ENCODE data around the gene FERMT3.

FERMT3 gene

DNA sequence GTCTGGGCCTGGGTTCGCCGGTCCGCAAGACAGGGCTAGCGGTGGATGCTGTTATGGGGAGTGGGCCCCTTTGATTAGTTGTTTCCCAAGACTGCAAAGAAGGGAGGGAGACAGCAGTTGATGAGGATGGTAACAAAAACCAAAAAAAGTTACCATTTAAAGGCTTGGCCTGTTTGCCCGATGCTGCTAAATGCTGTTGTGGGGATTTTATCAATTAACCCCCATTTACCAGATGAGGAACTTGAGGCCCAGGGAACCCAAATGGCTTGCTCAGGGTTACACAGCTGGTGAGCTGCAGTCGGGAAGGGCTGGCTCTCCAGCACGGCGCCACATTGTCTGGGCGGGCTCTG is 16.1 kb downstream of the FERMT3 start:
- DNase-seq: no peak

DNA sequence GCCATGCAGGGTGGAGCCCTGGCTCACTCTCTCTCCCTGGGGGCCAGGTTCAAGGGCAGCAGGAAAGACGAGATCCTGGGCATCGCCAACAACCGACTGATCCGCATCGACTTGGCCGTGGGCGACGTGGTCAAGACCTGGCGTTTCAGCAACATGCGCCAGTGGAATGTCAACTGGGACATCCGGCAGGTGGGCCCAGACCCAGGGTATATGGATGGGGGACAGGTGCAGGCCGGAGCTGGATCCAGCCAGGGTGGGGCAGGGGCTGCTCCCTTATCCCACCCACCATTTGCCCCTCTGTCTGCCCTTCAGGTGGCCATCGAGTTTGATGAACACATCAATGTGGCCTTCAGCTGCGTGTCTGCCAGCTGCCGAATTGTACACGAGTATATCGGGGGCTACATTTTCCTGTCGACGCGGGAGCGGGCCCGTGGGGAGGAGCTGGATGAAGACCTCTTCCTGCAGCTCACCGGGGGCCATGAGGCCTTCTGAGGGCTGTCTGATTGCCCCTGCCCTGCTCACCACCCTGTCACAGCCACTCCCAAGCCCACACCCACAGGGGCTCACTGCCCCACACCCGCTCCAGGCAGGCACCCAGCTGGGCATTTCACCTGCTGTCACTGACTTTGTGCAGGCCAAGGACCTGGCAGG is 16.6 kb downstream of the FERMT3 start:
- DNase-seq: no peak

DNA sequence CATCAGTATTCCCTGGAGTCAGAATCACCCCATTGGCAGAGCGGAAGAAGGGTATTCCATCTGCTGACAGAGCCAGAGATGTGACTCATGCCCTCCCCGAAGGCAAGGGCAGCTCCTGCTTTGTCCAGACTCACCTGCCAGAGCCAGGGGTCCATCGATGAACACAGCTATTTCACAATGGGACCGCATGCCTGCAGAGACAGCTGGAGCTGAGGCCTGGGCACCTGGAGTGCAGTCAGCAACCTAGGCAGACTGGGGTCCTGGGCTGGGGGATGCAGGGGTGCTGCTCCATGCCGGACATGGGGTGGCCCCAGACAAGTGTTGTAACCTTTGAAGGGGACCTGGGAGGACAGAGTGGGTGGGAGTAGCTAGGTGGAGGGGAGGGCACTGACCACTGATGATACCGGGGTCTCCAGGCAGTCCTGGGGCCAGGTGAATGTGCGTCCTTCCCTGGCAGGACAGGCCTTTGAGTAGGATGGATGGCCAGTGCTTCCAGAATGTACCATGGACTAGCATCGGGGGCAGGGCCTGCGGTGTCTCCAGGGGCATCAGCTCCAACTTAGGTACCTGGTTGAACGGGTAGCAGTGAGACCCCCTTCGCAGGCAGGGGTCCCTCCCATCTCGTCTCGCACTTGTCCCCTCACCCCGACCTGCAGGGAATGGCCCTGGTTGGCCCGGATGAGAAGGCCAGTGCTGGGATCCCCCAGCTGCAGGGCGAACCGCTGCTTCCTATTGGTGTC is 17.8 kb downstream of the FERMT3 start:
- DNase-seq: no peak

DNA sequence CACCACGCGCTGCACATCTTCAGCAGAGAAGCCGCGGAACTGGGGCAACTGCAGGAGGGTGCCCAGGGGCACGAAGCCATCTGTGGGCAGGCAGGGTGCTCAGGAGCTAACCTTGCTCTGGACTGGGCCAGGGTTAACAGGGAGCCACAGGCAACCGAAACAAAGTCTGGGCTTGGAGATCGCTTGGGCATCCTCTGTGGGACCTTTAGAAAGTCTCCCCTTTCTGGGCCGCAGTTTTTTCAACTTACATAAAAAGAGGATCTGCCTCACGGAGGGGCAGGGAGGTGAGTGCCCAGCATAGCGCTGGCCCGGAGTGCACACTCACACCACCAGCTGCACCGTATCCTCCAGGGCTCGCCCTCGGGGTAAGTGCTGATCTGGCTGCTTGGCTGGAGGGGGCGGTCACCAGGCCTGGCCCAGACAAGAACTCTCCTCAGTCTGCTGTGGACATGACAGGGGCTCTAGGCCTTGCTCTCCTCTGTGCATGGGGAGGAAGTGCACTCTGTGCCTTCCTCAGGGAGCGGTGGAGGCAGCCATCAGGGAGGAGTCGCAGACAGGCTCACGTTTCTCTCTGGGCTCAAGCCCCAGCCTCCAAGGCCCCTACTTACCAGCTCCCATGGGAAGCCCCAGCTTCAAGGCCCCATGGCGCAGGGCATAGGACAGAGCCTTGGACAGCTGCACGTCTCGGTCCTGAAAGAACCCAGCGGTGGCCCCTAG is 18.5 kb downstream of the FERMT3 start:
- DNase-seq: no peak

DNA sequence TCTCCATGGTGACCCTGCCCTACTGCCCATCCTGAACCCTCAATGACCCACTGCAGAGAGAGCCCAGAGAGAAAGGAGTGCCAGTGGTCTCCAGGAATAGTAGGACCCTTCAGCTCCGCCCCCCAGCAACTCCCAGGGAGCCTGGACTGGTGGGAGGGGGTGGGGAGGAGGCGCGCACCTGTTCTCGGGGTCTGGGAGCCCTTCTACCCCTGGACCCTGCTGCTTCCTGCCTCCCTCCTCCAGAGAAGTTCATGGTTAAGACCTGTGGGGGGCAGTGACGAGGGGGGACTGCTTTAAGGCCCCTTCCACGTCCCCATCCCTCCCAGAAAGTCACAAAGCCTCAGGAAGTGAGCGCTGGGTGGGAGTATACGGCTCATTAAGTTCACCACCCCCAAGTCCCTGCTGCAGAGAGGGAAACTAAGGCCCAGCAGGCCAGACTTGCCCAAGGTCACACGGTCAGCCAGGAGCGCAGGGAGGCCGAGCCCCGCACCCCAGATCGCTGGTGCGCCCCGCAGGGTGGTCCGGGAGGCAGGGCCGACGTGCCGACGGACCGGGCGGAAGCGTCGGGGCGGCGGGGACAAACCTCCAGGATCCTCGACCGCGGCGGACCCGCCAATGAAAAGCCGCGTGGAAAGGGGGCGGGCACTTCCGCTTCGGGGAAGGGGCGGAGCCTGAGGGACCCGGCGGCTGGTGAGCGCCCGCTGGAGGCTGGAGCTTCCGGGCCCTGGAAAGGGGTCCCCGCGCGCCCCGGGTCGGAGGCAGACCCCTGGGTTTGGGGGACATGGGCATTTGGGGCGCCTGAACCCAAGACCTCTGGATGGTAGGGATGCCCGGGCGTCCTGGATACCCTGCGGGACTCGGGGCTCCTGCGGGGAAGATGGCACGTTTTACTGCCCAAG is 19.3 kb downstream of the FERMT3 start, which contains the start of the genes NUDT22 and TRPT1:
NUDT22 (plus strand) TSS at position 667 of the 899 bp plus-strand sequence. CDS start 379 bp downstream, outside the sequence.
TRPT1 (minus strand) TSS at position 579 of the 899 bp plus-strand sequence; CDS start at position 253, 326 bp downstream.
- DNase-seq: peak; percentile 97

DNA sequence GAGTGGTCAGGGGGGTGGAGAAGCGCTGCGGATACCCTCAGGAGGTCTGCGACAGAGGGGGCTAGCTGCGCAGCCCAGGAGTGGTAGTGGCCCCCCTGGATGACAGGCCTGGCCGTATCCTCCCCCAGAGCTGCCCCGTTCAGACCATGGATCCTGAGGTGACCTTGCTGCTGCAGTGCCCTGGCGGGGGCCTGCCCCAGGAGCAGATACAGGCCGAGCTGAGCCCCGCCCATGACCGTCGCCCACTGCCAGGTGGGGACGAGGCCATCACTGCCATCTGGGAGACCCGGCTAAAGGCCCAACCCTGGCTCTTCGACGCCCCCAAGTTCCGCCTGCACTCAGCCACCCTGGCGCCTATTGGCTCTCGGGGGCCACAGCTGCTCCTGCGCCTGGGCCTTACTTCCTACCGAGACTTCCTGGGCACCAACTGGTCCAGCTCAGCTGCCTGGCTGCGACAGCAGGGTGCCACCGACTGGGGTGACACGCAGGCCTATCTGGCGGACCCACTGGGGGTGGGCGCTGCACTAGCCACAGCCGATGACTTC is 20.1 kb downstream of the FERMT3 start:
- DNase-seq: peak; percentile 87

DNA sequence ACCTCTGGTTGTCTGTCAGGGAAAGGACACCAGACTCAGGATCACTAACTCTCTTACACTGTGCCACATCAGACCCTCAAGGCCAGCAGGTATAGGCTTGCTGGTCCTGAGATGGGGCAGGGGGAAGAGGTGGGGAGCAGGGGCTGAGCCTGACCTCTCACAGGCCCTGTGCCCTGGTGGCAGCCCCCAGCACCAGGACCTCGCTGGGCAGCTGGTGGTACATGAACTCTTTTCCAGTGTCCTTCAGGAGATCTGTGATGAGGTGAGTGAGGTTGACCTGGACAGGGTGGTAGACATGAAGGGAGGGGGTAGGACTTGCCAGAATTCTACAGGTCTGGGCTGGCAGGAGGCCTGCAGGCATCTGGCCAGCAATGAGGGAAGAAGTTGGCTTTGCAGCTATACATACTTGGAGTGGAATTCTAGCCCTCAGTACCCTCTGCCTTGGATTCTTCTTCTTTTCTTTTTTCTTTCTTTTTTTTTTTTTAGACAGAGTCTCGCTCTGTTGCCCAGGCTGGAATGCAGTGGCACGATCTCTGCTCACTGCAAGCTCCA is 21.0 kb downstream of the FERMT3 start:
- peak; percentile 48 for DNase-seq

DNA sequence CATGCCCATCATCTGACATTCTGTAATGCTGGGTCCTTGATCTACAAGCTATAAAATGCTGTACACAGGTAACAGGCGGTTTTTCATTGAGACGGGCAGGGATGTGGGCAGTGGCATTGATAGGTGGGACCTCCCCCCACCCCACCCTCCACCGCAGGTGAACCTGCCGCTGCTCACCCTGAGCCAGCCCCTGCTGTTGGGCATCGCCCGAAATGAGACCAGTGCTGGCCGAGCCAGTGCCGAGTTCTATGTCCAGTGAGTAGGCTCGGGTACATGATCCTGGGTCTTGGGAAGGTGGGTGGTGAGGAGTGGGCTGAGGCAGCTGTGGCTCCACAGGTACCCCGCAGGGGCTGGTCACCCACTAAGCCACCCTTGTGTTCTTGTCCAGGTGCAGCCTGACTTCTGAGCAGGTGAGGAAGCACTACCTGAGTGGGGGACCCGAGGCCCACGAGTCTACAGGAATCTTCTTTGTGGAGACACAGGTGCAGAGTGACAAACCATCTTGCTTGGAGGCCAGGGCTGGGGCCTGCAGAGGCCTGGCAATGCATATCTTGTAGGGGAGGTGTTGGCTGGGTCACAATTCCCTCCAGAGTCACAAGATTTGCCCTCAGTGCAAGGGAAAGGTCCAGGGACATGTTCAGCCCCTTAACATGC is 22.7 kb downstream of the FERMT3 start:
- DNase-seq: no peak

DNA sequence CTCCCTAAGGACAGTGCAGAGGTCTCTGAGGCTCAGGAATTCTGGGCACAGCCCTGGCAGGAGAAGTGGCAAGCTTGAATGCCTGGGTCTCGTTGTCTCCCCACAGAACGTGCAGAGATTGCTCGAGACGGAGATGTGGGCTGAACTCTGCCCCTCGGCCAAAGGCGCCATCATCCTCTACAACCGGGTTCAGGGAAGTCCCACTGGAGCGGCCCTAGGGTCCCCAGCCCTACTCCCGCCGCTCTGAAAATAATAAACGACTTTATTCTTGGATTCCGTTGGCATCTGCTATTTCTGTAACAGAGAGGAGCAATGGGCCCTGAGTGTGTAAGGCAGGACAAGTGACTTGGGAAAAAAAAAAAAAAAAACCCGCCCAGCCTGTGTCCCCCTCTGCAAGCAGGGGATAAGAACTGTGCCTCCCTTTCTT is 23.2 kb downstream of the FERMT3 start:
- no peak for DNase-seq

DNA sequence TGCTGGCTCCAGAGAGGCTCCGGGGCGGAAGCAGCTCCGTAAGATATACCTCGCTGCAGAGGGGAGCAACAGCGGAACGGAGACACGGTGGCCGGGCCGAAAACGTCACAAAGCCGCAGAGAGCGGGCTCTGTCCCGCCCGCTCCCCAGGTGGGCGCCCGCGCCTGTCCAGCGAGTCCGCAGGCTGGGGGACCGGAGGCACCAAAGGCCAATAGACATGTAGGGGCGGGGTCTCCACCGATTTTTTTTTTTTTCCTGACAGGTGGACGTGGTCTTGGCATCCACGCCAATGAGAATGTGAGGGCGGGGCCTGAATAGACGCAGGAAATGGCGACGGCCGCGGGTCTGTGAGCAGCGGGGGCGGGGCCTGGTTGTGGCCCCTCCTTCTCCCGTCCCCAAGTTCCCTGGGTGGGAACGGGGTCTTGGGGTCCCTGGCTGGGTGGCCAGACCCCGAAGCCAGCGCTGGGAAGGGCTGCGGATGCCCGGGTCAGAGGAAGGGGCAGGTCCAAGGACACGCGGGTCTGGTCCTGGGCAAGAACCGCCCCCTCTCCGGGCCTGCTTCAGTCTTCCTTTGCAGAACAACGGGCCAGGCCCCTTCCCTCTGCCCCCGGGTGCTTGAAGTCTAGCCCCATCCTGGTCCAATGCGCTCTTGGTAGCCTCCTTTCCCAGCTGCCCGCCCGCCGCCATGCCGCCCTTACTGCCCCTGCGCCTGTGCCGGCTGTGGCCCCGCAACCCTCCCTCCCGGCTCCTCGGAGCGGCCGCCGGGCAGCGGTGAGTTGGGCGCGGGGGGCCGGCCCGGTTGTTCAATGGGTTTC is 23.9 kb downstream of the FERMT3 start, which contains the start of gene DNAJC4:
DNAJC4 (plus strand) TSS at position 378 of the 814 bp plus-strand sequence; CDS start at position 685, 307 bp downstream.
- DNase-seq: peak; percentile 98

DNA sequence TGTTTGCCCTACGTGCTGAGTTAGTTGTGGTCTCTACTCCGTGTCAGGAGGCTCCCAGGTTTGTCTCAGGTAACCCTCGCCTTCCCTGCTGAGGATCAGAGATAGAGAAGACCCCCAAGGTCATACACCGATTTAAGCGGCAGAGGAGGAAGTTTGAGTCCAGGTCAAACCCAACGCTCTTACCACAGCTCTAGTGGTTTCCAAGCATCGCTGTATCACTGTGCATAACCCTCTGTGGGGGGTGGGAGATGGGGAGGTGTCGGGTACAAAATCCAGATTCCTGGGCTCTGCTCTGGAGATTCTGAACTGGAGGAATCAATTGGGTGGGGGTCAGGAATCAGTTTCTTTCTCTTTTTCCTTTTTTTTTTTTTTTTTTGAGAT is 24.5 kb downstream of the FERMT3 start:
- DNase-seq: peak; percentile 45

DNA sequence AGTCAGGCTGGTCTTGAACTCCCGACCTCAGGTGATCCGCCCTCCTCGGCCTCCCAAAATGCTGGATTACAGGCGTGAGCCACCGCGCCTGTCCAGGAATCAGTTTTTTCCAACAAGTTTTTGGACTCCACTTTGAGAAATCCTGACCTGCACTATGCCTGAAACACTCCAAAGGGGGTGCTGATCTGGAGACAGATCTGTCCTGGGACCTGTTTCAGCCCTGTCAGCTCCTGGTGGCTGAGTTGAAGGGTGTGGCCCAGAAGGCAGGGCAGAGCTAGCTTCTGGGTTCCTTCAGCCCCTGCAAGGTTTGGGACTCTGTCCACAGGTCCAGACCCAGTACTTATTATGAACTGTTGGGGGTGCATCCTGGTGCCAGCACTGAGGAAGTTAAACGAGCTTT is 25.0 kb downstream of the FERMT3 start:
- peak; percentile 39 for DNase-seq

DNA sequence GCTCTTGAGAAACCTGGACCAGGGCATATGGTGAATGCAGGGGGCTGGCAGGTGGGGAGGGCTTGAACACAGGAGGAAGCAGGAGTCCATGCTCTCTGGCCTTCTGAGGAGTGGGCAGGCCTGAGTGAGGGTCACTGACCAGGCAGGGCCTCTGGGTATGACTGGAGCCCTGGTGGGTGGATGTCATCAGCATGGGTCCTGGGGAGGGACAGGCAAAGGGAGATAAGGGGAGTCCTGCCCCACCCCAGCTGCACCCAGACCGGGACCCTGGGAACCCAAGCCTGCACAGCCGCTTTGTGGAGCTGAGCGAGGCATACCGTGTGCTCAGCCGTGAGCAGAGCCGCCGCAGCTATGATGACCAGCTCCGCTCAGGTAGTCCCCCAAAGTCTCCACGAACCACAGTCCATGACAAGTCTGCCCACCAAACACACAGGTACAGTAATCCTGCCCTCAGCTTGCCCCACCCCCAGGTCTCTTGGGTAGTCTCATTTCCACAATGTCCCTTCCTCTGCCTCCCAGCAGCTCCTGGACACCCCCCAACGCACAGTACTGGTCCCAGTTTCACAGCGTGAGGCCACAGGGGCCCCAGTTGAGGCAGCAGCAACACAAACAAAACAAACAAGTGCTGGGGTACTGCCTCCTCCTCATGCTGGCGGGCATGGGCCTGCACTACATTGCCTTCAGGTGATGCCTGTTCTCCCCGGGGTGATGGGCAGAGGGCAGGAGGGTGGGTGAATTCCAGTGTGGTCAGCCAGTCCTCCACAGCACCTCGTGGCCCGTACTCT is 25.9 kb downstream of the FERMT3 start:
- DNase-seq: no peak

DNA sequence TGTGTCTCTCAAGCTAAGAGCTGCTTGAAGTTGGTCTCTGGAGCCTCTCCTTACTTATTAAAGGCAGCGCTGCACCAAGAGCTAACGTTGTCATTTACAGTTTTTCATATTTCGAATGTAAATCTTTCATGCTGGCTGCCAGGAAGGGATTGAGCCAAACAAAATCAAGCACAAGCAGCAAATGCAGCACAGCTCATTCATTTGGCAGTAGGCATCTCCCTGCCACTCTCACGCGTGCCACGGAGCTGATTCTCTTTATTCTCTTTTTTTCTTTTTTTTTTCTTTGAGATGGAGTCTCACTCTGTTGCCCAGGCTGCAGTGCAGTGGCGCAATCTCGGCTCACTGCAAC is 26.4 kb downstream of the FERMT3 start:
- no peak for DNase-seq

DNA sequence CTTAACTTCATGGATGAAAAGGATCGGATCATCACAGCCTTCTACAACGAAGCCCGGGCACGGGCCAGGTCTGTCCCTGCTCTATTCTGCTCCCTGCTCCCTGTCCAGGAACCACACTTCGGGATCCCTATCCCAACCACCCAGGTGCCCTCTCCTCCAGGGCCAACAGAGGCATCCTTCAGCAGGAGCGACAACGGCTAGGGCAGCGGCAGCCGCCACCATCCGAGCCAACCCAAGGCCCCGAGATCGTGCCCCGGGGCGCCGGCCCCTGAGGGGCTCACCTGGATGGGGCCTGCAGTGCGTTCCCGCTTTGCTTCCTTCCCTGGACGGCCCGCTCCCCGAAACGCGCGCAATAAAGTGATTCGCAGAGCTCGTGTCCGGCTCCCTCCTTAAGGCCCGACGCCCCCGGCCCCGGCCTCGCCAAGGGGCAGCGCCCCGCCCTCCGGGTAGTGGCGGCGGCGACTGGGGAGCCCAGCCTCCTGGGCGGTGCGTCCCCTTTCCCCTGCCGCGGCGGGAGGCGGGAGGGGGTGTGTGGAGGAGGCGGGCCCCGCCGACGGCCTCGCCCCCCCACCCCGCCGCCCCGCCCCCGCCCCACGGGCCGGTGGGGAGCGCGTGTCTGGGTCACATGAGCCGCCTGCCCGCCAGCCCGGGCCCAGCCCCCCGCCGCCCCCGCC is 27.5 kb downstream of the FERMT3 start, which contains the start of gene VEGFB:
VEGFB (plus strand) TSS at position 672 of the 674 bp plus-strand sequence. CDS start 250 bp downstream, outside the sequence.
- peak; percentile 89 for DNase-seq

DNA sequence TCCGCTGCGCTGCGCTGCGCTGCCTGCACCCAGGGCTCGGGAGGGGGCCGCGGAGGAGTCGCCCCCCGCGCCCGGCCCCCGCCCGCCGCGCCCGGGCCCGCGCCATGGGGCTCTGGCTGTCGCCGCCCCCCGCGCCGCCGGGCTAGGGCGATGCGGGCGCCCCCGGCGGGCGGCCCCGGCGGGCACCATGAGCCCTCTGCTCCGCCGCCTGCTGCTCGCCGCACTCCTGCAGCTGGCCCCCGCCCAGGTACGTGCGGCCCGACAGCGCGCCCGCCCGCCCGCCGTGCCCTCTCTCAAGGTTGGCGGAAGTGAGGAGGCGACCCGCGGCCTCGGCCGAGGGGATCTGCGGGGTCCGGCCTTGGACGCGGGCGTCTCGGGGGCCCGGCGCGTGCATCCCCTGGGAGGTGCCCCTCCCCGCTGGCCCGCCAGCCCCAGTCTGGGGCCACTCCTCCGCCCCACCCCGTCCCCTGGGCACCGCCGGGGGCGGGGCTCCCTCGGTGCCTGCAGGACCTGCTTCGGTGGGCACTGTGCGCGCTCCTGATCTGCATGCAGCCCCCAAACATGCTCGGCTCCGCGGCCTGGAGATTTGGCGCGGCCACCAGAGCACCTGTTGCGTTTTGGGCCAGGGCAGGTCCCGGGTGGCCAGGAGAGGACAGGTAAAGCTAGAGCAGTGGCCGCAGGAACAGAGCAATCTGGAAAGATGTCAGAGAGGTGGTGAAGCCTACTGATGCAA is 28.3 kb downstream of the FERMT3 start:
- peak; percentile 83 for DNase-seq

DNA sequence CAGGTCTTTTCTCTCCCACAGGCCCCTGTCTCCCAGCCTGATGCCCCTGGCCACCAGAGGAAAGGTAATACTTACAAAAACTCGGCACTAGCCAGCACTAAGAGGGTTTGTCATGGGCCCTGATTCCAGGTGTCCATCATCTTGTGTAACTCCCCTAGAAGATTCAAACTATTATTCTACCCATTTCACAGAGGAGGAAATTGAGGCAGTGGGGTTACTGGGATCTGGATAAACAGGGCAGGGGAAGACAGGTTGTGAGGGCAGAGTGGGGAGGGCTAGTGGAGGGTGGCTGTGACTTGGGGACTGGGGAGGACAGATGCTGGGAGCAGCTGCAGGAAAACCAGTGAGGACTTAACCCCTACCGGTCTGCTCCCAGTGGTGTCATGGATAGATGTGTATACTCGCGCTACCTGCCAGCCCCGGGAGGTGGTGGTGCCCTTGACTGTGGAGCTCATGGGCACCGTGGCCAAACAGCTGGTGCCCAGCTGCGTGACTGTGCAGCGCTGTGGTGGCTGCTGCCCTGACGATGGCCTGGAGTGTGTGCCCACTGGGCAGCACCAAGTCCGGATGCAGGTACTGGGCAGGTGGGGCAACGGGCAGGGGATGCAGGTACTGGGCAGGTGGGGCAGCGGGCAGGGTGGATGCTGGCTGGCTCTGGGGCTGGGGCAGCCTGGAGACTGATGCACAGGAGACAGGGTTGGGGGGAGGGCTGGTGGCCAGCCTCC is 29.1 kb downstream of the FERMT3 start:
- DNase-seq: no peak
